Left lung (tissue), 10 donors: ENCODE results near the gene BBOX1. TPM values are rescaled to one million over a fixed set of nuclear protein-coding genes. Genes with fewer than 3 reads are reported as not detected.
"Not testable (repeated sequence)": the region's sequence is repeated elsewhere in the genome, so short reads cannot be mapped to it uniquely, and the experiment has no call there.

ENCODE experiments used
- ATAC-seq: fragments of 200-7000 bp; cut with Tn5 transposase; one replicate; pipeline ENCODE4 v1.9.1; 2020; ENCODE audit warnings: moderate library complexity
- DNase-seq, 4 donors: peaks; one replicate each; pipeline ENCODE4 v3.0.0-alpha.2; 2013 to 2020
- H3K27ac ChIP-seq, 2 donors: fragments of 200-600 bp; sonication (generic) in 1 of 2; one replicate each; pipeline versions ENCODE4 v1.5.0 to v1.8.0; 2020 to 2021
- H3K27me3 ChIP-seq, 2 donors: fragments of 200-600 bp; sonication (generic) in 1 of 2; one replicate each; pipeline versions ENCODE4 v1.5.0 to v1.8.0; 2020 to 2021
- H3K36me3 ChIP-seq, 2 donors: fragments of 200-600 bp; sonication (generic) in 1 of 2; one replicate each; pipeline versions ENCODE4 v1.5.0 to v1.8.0; 2020 to 2021
- H3K4me1 ChIP-seq, 2 donors: fragments of 200-600 bp; one replicate each; pipeline ENCODE4 v1.8.0; 2021
- H3K4me3 ChIP-seq, 2 donors: fragments of 200-600 bp; sonication (generic) in 1 of 2; one replicate each; pipeline versions ENCODE4 v1.5.0 to v1.8.0; 2020 to 2021; ENCODE audit warnings: mild to moderate bottlenecking in 1 of 2
- H3K9me3 ChIP-seq, 2 donors: fragments of 200-600 bp; sonication (generic) in 1 of 2; one replicate each; pipeline versions ENCODE4 v1.5.0 to v1.8.0; 2020 to 2021
- intact Hi-C, 2 donors: fragments of 100-400 bp; cut with DNase I; formaldehyde crosslinking; loops; one replicate each; pipeline versions ENCODE4 v1.11.2 to v1.14.2; 2022
- polyA plus RNA-seq, 6 donors: library from polyadenylated mRNA; unstranded; fragments of 120-200 nt; gene quantifications; one replicate each; pipeline ENCODE4 v1.2.1, GENCODE V29; 2013; ENCODE audit not compliant: insufficient read length in 6 of 6
- total RNA-seq, 2 donors: library from RNA; stranded (reverse); fragmentation: NEBNext Ultra II Directional; extraction: Animal tissue kit (Norgen Biotek cat#: 25700); gene quantifications; one replicate each; pipeline ENCODE4 v1.2.1, GENCODE V29; 2021
- TF ChIP-seq, protein P1 (sequence below), 2 donors: fragments of 200-600 bp; sonication (generic) in 1 of 2; IDR thresholded peaks; one replicate each; pipeline versions ENCODE4 v1.5.0 to v1.8.0; 2021; ENCODE audit warnings: antibody characterized with exemption in 2 of 2
- donor health status: DM: no; HTN: yes; CAD: no.
- donor health status: DM: no; HTN: no; CAD: no.

Gene BBOX1
- total and polyA plus RNA-seq, 8 donors: 0.11 to 0.64 (median 0.36) TPM; not detected in 2

DNA sequence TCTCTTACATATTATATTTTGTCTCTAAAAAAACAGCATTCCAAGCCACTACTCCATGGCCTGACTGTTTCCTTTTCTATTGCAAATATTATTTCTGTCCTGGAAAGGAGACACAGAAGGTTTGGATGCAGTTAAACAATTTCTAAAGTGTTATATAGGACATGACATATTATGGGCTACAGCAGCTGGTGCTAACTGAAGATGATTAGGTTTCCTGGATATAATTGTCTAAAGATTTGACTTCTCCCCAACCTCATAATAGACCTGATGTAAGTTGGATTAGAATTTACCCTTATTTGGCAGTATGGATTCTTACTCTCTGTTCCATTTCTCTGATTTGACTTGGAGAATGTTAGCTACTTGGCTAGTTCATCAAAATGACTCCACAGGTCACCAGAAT is 90.2 kb downstream of the BBOX1 start:
- Histone ChIP-seq H3K27ac (no peak overlapping the region), H3K4me1 (no peaks in the 10 kb centered on the region), H3K27me3 (no peaks in the 10 kb centered on the region), H3K9me3 (peaks cover 0 to 11% of the 10 kb centered on the region in 2 donors), H3K36me3 (no peaks in the 10 kb centered on the region), H3K4me3 (no peak overlapping the region)
- DNase-seq: no peak
- intact Hi-C loops: no loop called here
- TF ChIP-seq, protein P1, sequence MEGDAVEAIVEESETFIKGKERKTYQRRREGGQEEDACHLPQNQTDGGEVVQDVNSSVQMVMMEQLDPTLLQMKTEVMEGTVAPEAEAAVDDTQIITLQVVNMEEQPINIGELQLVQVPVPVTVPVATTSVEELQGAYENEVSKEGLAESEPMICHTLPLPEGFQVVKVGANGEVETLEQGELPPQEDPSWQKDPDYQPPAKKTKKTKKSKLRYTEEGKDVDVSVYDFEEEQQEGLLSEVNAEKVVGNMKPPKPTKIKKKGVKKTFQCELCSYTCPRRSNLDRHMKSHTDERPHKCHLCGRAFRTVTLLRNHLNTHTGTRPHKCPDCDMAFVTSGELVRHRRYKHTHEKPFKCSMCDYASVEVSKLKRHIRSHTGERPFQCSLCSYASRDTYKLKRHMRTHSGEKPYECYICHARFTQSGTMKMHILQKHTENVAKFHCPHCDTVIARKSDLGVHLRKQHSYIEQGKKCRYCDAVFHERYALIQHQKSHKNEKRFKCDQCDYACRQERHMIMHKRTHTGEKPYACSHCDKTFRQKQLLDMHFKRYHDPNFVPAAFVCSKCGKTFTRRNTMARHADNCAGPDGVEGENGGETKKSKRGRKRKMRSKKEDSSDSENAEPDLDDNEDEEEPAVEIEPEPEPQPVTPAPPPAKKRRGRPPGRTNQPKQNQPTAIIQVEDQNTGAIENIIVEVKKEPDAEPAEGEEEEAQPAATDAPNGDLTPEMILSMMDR (IDR thresholded peaks at IDR 0.05): no peak
- no peak for ATAC-seq

DNA sequence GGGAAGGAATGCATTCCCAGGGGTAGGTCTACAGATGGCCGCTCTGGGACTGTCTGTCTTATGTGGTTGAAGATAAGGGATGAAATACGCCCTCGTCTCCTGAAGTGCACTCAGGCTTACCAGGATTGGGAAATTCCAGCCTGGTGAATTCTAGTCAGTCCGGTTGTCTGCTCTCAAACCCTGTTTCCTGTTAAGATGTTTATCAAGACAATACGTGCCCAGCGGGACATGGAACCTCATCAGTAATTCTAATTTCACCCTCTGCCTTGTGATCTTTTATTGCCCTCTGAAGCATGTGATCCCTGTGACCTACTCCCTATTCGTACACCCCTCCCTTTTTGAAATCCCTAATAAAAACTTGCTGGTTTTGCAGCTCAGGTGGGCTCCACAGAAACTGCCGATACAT is 95.3 kb downstream of the BBOX1 start:
- ATAC-seq, DNase-seq, intact Hi-C loops: not testable (repeated sequence)

DNA sequence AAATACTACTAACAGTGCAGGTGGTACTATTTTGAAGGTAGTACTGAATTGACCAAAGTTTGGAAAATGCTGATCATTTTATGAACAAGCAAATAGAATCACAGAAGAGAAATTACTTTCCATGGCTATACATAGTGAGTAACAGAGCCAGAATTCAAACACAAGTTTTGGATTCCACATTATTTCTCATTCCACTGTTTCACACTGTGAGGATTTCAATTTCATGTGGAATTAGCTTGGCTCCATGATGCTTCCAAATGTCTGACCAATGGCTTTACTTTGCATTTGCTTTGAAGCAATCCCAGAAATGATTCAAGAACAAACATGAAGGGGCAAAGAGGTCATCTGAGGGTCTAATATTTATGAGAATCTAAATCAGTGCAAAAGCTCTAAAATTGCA is 98.1 kb downstream of the BBOX1 start:
- Histone ChIP-seq H3K27ac (no peak overlapping the region), H3K9me3 (peaks cover 0 to 37% of the 10 kb centered on the region in 2 donors), H3K4me1 (no peaks in the 10 kb centered on the region), H3K27me3 (no peaks in the 10 kb centered on the region), H3K4me3 (no peak overlapping the region), H3K36me3 (no peaks in the 10 kb centered on the region)
- no peak for ATAC-seq
- TF ChIP-seq, protein P1 (IDR thresholded peaks at IDR 0.05): no peak
- intact Hi-C loops: no loop called here
- DNase-seq: no peak

More for the DNA sequence above, 95.3 kb downstream of the BBOX1 start:
- H3K27me3 ChIP-seq, H3K4me1 ChIP-seq, H3K36me3 ChIP-seq, H3K4me3 ChIP-seq, H3K27ac ChIP-seq: not testable (repeated sequence)
- H3K9me3 ChIP-seq: peaks cover 0 to 20% of the 10 kb centered on the region in 2 donors

DNA sequence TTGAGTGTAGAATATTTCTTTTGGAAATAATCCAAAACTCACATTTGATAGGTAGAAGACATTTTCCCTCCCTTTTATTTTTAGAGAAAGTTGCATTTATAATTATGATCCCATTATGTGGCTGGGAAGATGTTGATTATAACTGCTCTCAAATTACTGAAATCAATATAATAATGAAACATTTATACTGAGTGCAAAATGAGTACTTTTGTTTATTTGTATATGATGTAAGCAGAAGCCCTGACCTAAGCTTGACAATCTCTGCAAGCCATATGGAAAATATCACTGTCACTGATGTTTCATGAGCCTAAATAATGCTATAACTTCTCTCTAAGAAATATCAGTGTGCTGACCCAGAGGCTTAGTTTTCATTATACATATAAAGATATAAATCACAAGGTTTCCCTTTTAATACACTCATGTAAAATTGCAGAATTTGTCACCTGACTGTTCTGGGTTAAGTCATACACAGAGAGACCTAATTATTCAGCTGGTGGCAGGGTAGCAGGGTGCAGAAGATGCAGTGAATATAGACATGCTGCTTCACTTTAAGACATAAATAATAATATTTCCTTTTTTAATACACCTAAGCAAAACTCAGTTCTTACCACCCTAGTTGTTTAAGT is 99.2 kb downstream of the BBOX1 start:
- TF ChIP-seq, protein P1 (IDR thresholded peaks at IDR 0.05): no peak
- DNase-seq (peak in 2 of 4 donors; percentile 71 to 77), ATAC-seq (no peak)

DNA sequence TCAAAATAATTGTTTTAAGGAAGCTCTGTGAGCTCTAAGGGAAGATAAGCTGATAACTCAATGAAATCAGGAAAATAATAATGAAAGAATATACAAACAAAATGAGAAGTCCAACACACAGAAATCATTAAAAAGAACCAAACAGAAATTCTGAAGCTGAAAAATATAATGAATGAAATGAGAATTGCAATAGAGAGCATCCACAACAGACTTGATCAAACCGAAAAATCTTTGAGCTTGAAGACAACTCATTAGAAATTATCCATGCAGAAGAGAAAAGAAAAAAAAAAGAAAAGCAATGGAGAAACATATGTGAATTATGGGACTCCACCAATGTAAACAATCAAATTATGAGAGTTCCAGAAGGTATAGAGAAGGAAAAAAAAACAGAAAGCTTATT is 101.0 kb downstream of the BBOX1 start:
- TF ChIP-seq, protein P1 (IDR thresholded peaks at IDR 0.05): no peak
- Histone ChIP-seq H3K4me1 (no peaks in the 10 kb centered on the region), H3K36me3 (no peaks in the 10 kb centered on the region), H3K27me3 (no peaks in the 10 kb centered on the region), H3K4me3 (no peak overlapping the region), H3K9me3 (peaks cover 0 to 21% of the 10 kb centered on the region in 2 donors), H3K27ac (no peak overlapping the region)
- intact Hi-C loops: no loop called here
- ATAC-seq (no peak), DNase-seq (no peak)

More for the DNA sequence above, 99.2 kb downstream of the BBOX1 start:
- H3K27ac ChIP-seq: no peak overlapping the region
- no peaks in the 10 kb centered on the region for H3K36me3 ChIP-seq
- H3K9me3 ChIP-seq: peaks cover 0 to 37% of the 10 kb centered on the region in 2 donors
- intact Hi-C loops: no loop called here
- no peak overlapping the region for H3K4me3 ChIP-seq
- no peaks in the 10 kb centered on the region for H3K27me3 ChIP-seq
- H3K4me1 ChIP-seq: no peaks in the 10 kb centered on the region

DNA sequence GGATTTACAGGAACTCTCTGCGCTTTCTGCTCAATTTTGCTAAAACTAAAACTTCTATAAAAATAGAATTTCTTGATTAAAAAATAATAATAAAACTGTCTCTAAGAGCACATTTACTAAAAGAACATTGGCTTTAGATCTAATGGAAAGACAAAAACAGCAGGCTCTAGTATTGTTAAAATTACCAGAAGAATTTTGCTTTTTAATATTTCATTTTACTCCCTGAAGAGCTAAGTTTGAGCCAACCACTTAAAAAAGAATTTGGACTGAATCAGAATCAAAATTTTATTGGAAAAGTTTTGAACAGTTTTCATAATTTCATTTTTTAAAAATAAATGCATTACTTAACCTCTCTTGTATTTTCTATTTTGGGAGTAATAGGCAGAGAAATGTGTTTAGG is 107.3 kb downstream of the BBOX1 start:
- TF ChIP-seq, protein P1 (IDR thresholded peaks at IDR 0.05): no peak
- no peak overlapping the region for H3K27ac ChIP-seq
- no peaks in the 10 kb centered on the region for H3K4me1 ChIP-seq
- intact Hi-C loops: no loop called here
- H3K4me3 ChIP-seq: no peak overlapping the region
- no peaks in the 10 kb centered on the region for H3K27me3 ChIP-seq
- no peaks in the 10 kb centered on the region for H3K36me3 ChIP-seq
- DNase-seq: no peak
- H3K9me3 ChIP-seq: peaks cover 0 to 3% of the 10 kb centered on the region in 2 donors
- ATAC-seq: no peak
